C4-2B (cell line): ENCODE results near the gene ACP1.
A peak's percentile ranks its signal among the peaks of the same experiment; 100 is the strongest.

Experiments
- H3K27ac ChIP-seq: fragments of 450-650 bp; 2 replicates; pipeline ENCODE4 v1.5.1; 2017
- ZFX ChIP-seq: fragments of 450-650 bp; IDR thresholded peaks from 2 replicates; pipeline ENCODE4 v1.6.1; 2017
- TF ChIP-seq, protein P1 (sequence below): fragments of 450-650 bp; conservative IDR thresholded peaks from 2 replicates; pipeline ENCODE4 v1.5.1; 2017; ENCODE audit warnings: mild to moderate bottlenecking

ACP1 gene

DNA sequence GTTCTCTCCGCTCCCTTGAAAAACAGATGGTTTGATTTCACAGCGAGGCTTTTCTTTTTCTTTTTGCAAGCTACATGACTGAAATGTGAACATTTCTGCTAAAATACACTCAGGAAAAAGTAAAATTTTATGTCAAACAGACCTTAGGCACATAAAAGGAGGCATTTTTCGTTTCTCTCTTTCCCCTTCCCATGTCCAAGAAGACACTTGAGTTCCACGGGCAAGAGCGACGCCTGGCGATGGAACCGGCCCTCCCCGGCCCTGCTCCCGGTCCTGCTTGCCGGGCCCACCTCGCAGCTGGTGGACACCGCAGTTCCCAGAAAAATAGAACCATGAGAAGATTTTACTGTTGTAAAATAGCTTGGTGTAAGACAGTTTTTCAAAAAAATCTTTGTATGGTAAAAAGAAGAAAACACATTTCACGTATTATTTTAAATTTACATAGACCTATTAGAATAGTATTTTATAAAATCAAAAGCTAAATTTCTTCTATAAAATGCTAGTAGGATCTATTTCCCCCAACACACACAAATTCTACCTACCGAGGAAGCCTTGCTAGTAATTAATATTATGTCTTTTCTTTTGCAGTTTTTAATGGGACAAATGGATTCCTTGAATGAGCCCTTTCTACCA lies 25.5 kb downstream of the ACP1 start:
- TF ChIP-seq, protein P1, sequence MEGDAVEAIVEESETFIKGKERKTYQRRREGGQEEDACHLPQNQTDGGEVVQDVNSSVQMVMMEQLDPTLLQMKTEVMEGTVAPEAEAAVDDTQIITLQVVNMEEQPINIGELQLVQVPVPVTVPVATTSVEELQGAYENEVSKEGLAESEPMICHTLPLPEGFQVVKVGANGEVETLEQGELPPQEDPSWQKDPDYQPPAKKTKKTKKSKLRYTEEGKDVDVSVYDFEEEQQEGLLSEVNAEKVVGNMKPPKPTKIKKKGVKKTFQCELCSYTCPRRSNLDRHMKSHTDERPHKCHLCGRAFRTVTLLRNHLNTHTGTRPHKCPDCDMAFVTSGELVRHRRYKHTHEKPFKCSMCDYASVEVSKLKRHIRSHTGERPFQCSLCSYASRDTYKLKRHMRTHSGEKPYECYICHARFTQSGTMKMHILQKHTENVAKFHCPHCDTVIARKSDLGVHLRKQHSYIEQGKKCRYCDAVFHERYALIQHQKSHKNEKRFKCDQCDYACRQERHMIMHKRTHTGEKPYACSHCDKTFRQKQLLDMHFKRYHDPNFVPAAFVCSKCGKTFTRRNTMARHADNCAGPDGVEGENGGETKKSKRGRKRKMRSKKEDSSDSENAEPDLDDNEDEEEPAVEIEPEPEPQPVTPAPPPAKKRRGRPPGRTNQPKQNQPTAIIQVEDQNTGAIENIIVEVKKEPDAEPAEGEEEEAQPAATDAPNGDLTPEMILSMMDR = peak; percentile 72
- TF ChIP-seq ZFX = no peak

DNA sequence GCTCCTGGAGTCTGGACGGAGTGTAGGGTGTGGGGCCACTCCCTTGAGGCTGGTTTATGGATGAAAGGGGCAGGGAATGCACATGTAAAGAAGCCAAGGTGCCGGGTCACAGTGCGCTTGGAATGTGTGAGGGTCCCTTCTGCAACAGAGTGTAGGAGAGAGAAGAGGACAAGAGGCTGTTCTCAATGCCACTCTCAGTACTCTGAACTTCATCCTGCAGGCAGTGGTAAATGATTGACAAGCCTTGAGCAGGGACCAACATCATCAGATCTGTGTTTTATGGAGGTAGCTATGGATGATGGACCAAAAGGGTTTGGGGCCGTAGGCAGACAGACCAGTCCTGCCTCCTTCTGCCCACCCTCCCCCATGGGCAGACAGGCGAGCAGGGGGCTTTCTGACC lies 30.3 kb downstream of the ACP1 start:
- no peak overlapping the region for H3K27ac ChIP-seq
- no peak for TF ChIP-seq ZFX
- TF ChIP-seq, protein P1 = no peak

More for the DNA sequence above, 25.5 kb downstream of the ACP1 start:
- no peak overlapping the region for H3K27ac ChIP-seq

DNA sequence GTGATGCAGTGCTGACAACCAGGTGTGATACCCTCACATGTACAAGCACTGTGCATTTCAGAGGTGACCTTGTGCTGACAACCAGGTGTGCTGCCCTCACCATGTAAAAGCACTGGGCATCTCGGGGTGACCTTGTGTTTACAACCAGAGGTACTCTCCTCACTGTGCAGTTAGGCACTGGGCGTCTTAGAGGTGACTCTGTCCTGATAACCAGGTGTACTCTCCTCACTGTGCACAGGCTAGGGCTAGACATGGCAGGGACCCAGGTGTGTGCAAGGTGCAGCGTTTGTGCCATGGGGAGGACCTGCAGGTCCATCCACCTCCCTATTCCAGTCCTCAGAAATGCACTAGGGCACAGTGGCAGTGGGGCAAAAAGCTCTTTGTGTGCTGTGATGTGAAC lies 31.6 kb downstream of the ACP1 start:
- TF ChIP-seq, protein P1 = no peak
- no peak for TF ChIP-seq ZFX
- H3K27ac ChIP-seq = no peak overlapping the region

DNA sequence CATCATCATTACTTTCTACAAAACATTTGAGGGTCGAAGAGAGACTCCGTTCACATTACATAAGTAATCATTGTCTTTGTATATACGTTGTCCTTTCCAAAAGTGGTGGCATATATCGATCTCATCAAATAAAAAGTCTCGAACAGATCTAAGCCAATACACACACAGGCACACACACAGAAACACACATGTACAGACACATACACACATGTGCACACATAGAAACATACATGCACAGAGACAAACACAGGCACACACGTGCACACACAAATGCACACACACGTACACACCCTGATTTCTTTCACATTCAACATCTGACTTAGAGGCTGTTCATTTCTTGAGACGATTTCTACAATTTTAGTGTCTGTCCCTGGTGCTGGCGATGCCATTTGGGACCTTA lies 40.6 kb downstream of the ACP1 start:
- no peak overlapping the region for H3K27ac ChIP-seq
- TF ChIP-seq ZFX = no peak
- TF ChIP-seq, protein P1 = no peak

DNA sequence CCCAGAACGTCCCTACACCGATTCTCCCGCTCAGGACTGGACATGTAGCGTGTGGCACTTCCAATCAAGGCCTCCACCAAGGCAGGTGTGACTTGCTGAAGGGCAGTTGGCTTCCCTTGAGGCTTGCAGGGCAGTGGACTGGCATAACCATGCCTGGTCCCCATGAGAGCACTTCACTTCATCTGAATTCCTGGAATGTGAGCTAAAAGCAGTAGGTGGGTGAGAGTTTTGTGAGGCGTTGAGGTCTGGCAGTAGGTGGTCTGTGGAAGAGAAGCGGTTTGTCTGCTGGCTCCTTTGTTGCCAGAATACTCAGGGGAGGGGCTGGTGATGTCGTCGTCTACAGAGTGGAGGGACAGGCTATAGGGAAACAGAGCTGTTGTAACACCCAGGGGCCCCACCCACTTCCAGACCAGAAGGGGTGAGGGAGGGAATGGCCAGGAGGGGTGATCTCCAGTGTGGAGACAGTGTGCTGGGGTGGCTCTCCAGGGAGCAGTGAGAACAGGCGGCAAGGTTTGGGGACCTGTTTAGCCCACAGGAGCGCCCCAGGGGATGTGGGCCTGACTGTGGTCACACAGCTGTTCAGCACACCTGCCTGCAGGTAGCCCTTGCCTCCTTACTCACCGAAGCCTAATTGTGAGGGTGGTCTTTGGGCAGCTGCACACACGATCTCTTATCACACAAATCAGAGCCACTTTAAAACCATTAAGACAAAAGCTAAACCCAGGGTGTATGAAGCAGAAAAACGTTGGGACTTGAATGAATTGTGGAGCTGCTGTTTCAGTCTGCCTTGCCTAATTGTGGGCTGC lies 44.6 kb downstream of the ACP1 start:
- TF ChIP-seq, protein P1 = no peak
- no peak for TF ChIP-seq ZFX
- H3K27ac ChIP-seq = no peak overlapping the region

DNA sequence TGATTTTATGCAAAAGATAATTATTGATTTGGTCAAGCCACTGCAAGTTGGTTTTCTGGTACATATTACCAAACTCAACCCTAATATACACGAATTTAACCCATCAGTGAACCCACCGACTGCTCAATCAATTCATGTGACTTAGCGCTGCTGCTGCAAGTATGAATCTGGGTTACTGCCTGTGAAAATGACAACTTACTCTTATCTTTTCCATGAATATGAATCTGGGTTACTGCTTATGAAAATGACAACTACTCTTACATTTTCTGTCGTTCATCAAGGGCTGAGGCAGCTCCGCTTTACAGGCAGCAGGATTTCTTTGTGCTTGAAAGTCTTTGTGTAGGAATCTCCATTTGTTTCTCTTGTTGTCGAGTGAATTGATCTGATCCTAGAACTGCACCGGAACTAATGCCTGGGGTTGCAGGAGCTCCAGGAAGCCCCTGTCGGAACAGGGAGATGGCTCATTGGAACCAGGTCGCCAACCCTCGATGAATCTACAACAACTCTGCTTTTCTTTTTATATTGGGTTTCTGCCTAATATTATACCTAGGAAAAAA lies 45.3 kb downstream of the ACP1 start:
- TF ChIP-seq, protein P1 = no peak
- TF ChIP-seq ZFX = no peak
- no peak overlapping the region for H3K27ac ChIP-seq

DNA sequence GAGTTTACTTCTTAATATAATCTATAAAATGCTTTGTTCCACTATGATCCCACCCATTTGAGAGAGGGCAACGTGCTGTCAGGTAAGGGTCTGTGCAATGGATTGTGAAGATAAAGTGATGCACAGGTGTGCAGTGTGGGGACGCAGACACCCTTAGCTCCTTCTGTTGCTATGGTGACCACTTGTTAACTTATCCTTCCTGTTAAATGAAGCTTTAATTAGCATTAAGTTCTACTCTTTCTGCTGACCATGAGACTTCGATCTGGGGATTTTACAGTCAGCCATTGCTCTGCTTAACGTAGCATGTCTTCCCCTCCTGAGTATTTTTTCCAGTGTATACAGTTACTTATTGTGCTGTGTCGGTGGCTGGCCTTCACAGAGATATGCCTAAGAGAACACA lies 46.2 kb downstream of the ACP1 start:
- no peak for TF ChIP-seq ZFX
- TF ChIP-seq, protein P1 = no peak

More for the DNA sequence above, 46.2 kb downstream of the ACP1 start:
- H3K27ac ChIP-seq = no peak overlapping the region
